Esophagus squamous epithelium (tissue), 5 donors: ENCODE results near the gene CFAP157. TPM values are rescaled to one million over a fixed set of nuclear protein-coding genes. Genes with fewer than 3 reads are reported as not detected.

ENCODE experiments used
- DNase-seq: peaks from one replicate; lab custom pipeline; 2025; lab: John Stamatoyannopoulos, UW
- H3K27ac ChIP-seq, 4 donors: fragments of 200-600 bp; sonication (generic); one replicate each; pipeline ENCODE4 v1.5.1; 2016 to 2019; ENCODE audit warnings: mild to moderate bottlenecking in 1 of 4
- H3K27me3 ChIP-seq, 4 donors: fragments of 200-600 bp; sonication (generic); 1 replicate in 3 of 4; 2 replicates in 1 of 4; pipeline versions ENCODE4 v1.5.1 to v1.6.0; 2017 to 2021; ENCODE audit warnings: antibody characterized with exemption in 1 of 4
- H3K36me3 ChIP-seq, 3 donors: fragments of 200-600 bp; sonication (generic); one replicate each; pipeline ENCODE4 v1.5.1; 2016 to 2019
- H3K4me1 ChIP-seq, 3 donors: fragments of 200-600 bp; sonication (generic); one replicate each; pipeline ENCODE4 v1.5.1; 2017 to 2019
- H3K4me3 ChIP-seq, 4 donors: fragments of 200-600 bp; sonication (generic); 1 replicate in 3 of 4; 2 replicates in 1 of 4; pipeline ENCODE4 v1.5.1; 2016 to 2019; ENCODE audit warnings: mild to moderate bottlenecking in 2 of 4, moderate library complexity in 1 of 4
- H3K9me3 ChIP-seq, 3 donors: fragments of 200-600 bp; sonication (generic); one replicate each; pipeline ENCODE4 v1.5.1; 2016 to 2019
- CTCF ChIP-seq, 6 experiments: fragments of 450-650 bp in 4 of 6; fragments of 200-600 bp in 2 of 6; sonication (generic) in 2 of 6; IDR thresholded peaks; one replicate each; pipeline ENCODE4 v1.5.1; 2016 to 2019; ENCODE audit warnings: antibody characterized with exemption in 6 of 6, mild to moderate bottlenecking in 4 of 6, moderate library complexity in 4 of 6
- POLR2A ChIP-seq, 4 donors: fragments of 450-650 bp; IDR thresholded peaks; one replicate each; pipeline ENCODE4 v1.6.1; 2017; ENCODE audit warnings: antibody characterized with exemption in 4 of 4, mild to moderate bottlenecking in 4 of 4, moderate library complexity in 3 of 4
- WGBS, 2 donors: methylation state at CpG; one replicate each; pipeline ENCODE4 v1.1.5; 2018; 5-methylcytosine and 5-hydroxymethylcytosine counted together
- intact Hi-C: fragments of 100-400 bp; cut with DNase I; formaldehyde crosslinking; loops from one replicate; pipeline ENCODE4 v1.15.0; 2022
- total RNA-seq, 4 donors: library from RNA; depleted of rRNA; stranded (reverse); fragments of >200 nt; gene quantifications; one replicate each; pipeline ENCODE4 v1.1.0, GENCODE V29; 2016
- donor health status: DM: yes; HTN: yes; CAD: no.

The CFAP157 gene
- total RNA-seq = under 1 TPM in 1 of 4 donors, not detected in 3; 0.19 TPM

- WGBS, 2 donors = 40 to 56% methylated on average over 1 to 9 of the region's 11 CpGs
- no peaks in the 10 kb centered on the region for H3K27me3 ChIP-seq
- no peak for DNase-seq
- H3K4me3 ChIP-seq = no peak within 1 kb of the TSS
- intact Hi-C loops = no loop called here
- no peak within 1 kb of the TSS for H3K27ac ChIP-seq
- peaks cover 0 to 5% (median 0%) of the 10 kb centered on the region in 3 donors for H3K4me1 ChIP-seq
- no peak for TF ChIP-seq CTCF (IDR thresholded peaks at IDR 0.05)
- TF ChIP-seq POLR2A (IDR thresholded peaks at IDR 0.05) = no peak
- H3K9me3 ChIP-seq = no peaks in the 10 kb centered on the region
- no peaks in the 10 kb centered on the region for H3K36me3 ChIP-seq
These were observed at the start of gene CFAP157 for GRCh38 chr9:127706836-127707241. TSS of gene CFAP157 (plus strand) at chr9:127706988. CDS start at chr9:127707032, 44 bp downstream.

- no peak for DNase-seq
- Histone ChIP-seq H3K27ac (no peak overlapping the region), H3K36me3 (peaks cover 0 to 61% (median 5%) of the 10 kb centered on the region in 3 donors), H3K27me3 (no peaks in the 10 kb centered on the region), H3K4me3 (no peak overlapping the region), H3K4me1 (no peaks in the 10 kb centered on the region), H3K9me3 (no peaks in the 10 kb centered on the region)
- WGBS, 2 donors = 81 to 82% methylated on average over 5 of the region's 5 CpGs
- intact Hi-C loops = no loop called here
- TF ChIP-seq POLR2A (IDR thresholded peaks at IDR 0.05) (no peak), CTCF (IDR thresholded peaks at IDR 0.05) (no peak)
These were observed 48.4 kb upstream of the CFAP157 start for GRCh38 chr9:127658428-127658827.

- peaks cover 0 to 71% (median 5%) of the 10 kb centered on the region in 3 donors for H3K36me3 ChIP-seq
- H3K27me3 ChIP-seq = no peaks in the 10 kb centered on the region
- no peak for DNase-seq
- H3K4me3 ChIP-seq = no peak overlapping the region
- intact Hi-C loops = no loop called here
- 76 to 90% methylated on average over 11 to 13 of the region's 13 CpGs for WGBS, 2 donors
- H3K4me1 ChIP-seq = peaks cover 0 to 6% (median 0%) of the 10 kb centered on the region in 3 donors
- H3K27ac ChIP-seq = no peak overlapping the region
- TF ChIP-seq CTCF (IDR thresholded peaks at IDR 0.05) (no peak), POLR2A (IDR thresholded peaks at IDR 0.05) (no peak)
- no peaks in the 10 kb centered on the region for H3K9me3 ChIP-seq
These were observed 45.7 kb upstream of the CFAP157 start for GRCh38 chr9:127660886-127661741.

GRCh38 chr9:127662617-127663016 is 44.2 kb upstream of the CFAP157 start:
- intact Hi-C loops = no loop called here
- DNase-seq = no peak
- peaks cover 0 to 78% (median 5%) of the 10 kb centered on the region in 3 donors for H3K36me3 ChIP-seq
- TF ChIP-seq POLR2A (IDR thresholded peaks at IDR 0.05) (no peak), CTCF (IDR thresholded peaks at IDR 0.05) (no peak)
- no peak overlapping the region for H3K4me3 ChIP-seq
- H3K4me1 ChIP-seq = peaks cover 0 to 6% (median 0%) of the 10 kb centered on the region in 3 donors
- WGBS, 2 donors = 59 to 90% methylated on average over 1 of the region's 1 CpG
- H3K9me3 ChIP-seq = no peaks in the 10 kb centered on the region
- H3K27ac ChIP-seq = no peak overlapping the region
- no peaks in the 10 kb centered on the region for H3K27me3 ChIP-seq

GRCh38 chr9:127664324-127664677 is 42.5 kb upstream of the CFAP157 start:
- WGBS, 2 donors = 84 to 90% methylated on average over 6 of the region's 7 CpGs
- DNase-seq = no peak
- Histone ChIP-seq H3K36me3 (peaks cover 0 to 81% (median 5%) of the 10 kb centered on the region in 3 donors), H3K27ac (peak overlapping the region in 3 of 4 donors; percentile 18 to 32 (median 22)), H3K4me3 (no peak overlapping the region), H3K9me3 (no peaks in the 10 kb centered on the region), H3K4me1 (peaks cover 0 to 12% (median 0%) of the 10 kb centered on the region in 3 donors), H3K27me3 (no peaks in the 10 kb centered on the region)
- intact Hi-C loops = no loop called here
- TF ChIP-seq POLR2A (IDR thresholded peaks at IDR 0.05) = no peak
- TF ChIP-seq CTCF (IDR thresholded peaks at IDR 0.05) = no peak
